ENCODE results near the gene JMJD8.
"Not testable (repeated sequence)": the region's sequence is repeated elsewhere in the genome, so short reads cannot be mapped to it uniquely, and the experiment has no call there.

Gene JMJD8

GRCh38 chr16:722835-723633 is 38.9 kb upstream of the JMJD8 start:
- no peak for DNase-seq (ENCODE audit: low spot score)

GRCh38 chr16:721765-722540 is 37.8 kb upstream of the JMJD8 start:
- no peak for DNase-seq (ENCODE audit: low spot score)

- peak; percentile 97 for DNase-seq (ENCODE audit: low spot score)
Measured at GRCh38 chr16:720990-721764, 37.0 kb upstream of the JMJD8 start, which contains the start of gene ANTKMT. Gene ANTKMT, plus strand, starts transcription at chr16:721146. Its CDS starts 129 bp downstream, at chr16:721275.

- DNase-seq (ENCODE audit: low spot score) = peak; percentile 77
Measured at GRCh38 chr16:720447-720989, 36.4 kb upstream of the JMJD8 start.

GRCh38 chr16:719815-720446 is 35.8 kb upstream of the JMJD8 start:
- DNase-seq (ENCODE audit: low spot score) = peak; percentile 78

- DNase-seq (ENCODE audit: low spot score) = no peak
Measured at GRCh38 chr16:718922-719321, 34.8 kb upstream of the JMJD8 start.

GRCh38 chr16:718389-718788 is 34.3 kb upstream of the JMJD8 start:
- DNase-seq (ENCODE audit: low spot score) = no peak

GRCh38 chr16:717450-718245 is 33.5 kb upstream of the JMJD8 start:
- no peak for DNase-seq (ENCODE audit: low spot score)

- DNase-seq (ENCODE audit: low spot score) = no peak
Measured at GRCh38 chr16:716768-717325, 32.7 kb upstream of the JMJD8 start.

GRCh38 chr16:716200-716568 is 32.0 kb upstream of the JMJD8 start:
- no peak for DNase-seq (ENCODE audit: low spot score)

GRCh38 chr16:715477-716199 is 31.5 kb upstream of the JMJD8 start:
- no peak for DNase-seq (ENCODE audit: low spot score)

- DNase-seq (ENCODE audit: low spot score) = peak; percentile 93
Measured at GRCh38 chr16:714558-715476, 30.7 kb upstream of the JMJD8 start, which contains the start of gene METRN. Gene METRN, plus strand, starts transcription at chr16:715118. Its CDS starts 172 bp downstream, at chr16:715290.

GRCh38 chr16:714079-714478 is 29.9 kb upstream of the JMJD8 start:
- DNase-seq (ENCODE audit: low spot score) = no peak

GRCh38 chr16:712740-713250 is 28.7 kb upstream of the JMJD8 start:
- not testable (repeated sequence) for DNase-seq (ENCODE audit: low spot score)

- peak; percentile 98 for DNase-seq (ENCODE audit: low spot score)
Measured at GRCh38 chr16:711548-712320, 27.6 kb upstream of the JMJD8 start.

- no peak for DNase-seq (ENCODE audit: low spot score)
Measured at GRCh38 chr16:711084-711483, 26.9 kb upstream of the JMJD8 start.

GRCh38 chr16:710500-711075 is 26.5 kb upstream of the JMJD8 start:
- DNase-seq (ENCODE audit: low spot score) = no peak

Measured in HuH-7.5 (cell line).